KBM-7 (cell line): ENCODE data around the gene CAMLG.

Experiments used
- DNase-seq: peaks from one replicate; pipeline ENCODE4 v3.0.0-alpha.2; 2015
- in situ Hi-C: fragments of 300-500 bp; cut with MboI; formaldehyde crosslinking; loops from 2 replicates; pipeline ENCODE4 v1.14.3; 2020; ENCODE audit warnings: low sequenced_read_pairs, low pct_unique_long_range_greater_than_20kb, mixed read lengths

CAMLG gene

GRCh38 chr5:134772461-134773125, 34.2 kb downstream of the CAMLG start:
- DNase-seq = no peak
- in situ Hi-C loops = no loop called here

DNA sequence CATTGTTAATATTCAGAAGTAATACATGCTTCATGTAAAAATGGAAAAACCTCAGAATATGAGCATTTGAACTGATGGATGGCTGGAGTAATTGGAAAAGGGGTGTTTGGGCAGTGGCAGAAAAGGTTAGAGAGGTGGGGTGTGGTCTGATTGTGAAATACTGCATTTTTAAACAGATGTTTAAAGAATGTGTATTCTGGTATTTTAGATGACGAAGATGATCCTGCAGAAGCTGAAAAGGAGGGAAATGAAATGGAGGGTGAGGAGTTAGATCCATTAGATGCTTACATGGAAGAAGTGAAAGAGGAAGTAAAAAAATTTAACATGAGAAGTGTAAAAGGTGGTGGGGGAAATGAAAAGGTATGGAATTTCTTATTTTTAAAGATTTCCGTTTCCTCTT, 39.0 kb downstream of the CAMLG start:
- in situ Hi-C loops = no loop called here
- DNase-seq = peak; percentile 27

DNA sequence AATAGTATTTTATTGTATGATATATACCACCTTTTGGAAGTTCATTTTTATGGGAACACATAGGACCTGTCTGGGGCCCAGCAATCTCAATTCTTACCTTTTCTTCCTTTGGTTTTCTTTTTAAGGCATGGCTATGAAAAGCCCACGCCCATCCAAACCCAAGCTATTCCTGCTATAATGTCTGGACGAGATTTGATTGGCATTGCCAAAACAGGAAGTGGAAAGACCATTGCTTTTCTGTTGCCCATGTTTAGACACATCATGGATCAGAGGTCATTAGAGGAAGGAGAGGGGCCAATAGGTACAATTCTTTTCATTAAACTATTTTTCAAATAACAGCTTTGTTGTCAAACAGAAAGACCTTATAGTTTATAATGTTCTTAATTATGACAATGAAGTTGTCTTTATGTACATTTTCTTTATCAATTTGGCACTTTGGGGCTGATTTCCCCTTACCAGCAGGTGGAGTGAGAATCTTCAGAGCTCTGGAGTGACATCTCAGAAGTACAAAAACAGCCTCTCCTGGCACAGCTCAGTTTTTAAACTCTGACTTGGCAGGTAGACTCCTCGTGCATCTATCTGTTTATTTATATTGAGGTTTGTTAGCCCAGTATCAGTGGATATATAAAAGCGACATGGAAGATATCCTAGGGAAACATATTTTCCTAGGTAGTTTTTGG, 46.0 kb downstream of the CAMLG start:
- DNase-seq = peak; percentile 24
- in situ Hi-C loops = no loop called here

- in situ Hi-C loops = no loop called here
- no peak for DNase-seq
Measured at GRCh38 chr5:134784946-134785620, 46.7 kb downstream of the CAMLG start.

- no peak for DNase-seq
- in situ Hi-C loops = no loop called here
Measured at GRCh38 chr5:134787692-134788091, 49.3 kb downstream of the CAMLG start.

- in situ Hi-C loops = no loop called here
- DNase-seq = no peak
Measured at GRCh38 chr5:134791580-134791979, 53.2 kb downstream of the CAMLG start.

GRCh38 chr5:134792286-134792685, 53.9 kb downstream of the CAMLG start:
- in situ Hi-C loops = no loop called here
- DNase-seq = no peak

DNA sequence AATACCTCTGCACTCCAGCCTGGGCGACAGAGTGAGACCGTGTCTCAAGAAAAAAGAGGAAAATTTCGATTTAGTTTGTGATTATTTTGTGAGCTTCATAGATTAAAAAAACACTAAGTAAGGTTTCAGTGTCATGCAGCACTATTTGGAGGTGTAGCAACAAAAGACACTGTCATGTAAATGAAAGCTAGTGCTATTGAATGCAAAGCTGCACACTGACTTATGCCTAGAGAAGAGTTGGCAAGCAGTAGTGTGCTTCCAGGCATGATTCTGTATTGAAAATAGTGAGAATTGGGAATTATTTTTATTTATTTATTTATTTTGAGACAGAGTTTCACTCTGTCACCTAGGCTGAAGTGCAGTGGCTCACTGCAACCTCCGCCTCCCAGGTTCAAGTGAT, 54.8 kb downstream of the CAMLG start:
- DNase-seq = no peak
- in situ Hi-C loops = no loop called here

DNA sequence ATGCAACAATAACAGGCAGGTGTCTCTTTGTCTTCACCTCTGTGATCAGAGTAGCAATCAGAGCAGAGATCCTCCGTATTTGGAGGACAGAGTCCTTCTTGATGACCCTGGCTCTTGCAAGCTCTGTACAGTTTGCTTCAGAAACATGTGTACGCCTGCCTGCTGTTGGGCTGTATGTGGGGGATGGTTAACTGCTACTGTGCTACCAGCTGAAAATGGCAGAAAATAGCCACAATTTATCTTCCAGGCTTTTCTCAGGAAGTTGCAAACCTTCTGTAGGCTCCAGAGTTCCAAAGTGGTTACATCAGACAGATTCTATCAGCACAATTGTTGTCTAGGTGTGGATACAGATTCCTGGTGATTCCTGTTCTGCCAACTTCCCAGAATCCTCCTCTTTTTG, 55.7 kb downstream of the CAMLG start:
- no peak for DNase-seq

DNA sequence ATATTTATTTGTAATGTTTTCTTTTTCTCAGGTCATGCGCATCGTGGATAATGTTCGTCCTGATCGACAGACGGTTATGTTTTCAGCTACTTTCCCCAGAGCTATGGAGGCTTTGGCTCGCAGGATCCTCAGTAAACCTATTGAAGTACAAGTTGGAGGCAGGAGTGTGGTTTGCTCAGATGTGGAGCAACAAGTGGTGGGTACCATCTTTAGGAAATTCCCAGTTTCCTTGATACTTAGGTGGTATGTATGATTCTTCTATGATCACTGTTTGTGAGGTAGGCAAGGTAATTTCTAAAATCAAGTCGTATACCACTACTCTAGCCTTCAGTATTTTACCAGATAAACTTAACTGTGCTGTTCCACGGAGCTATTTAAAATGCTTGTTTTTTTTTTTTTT, 56.5 kb downstream of the CAMLG start:
- in situ Hi-C loops = no loop called here
- DNase-seq = no peak

More for the DNA sequence above, 55.7 kb downstream of the CAMLG start:
- in situ Hi-C loops = no loop called here

- no peak for DNase-seq
- in situ Hi-C loops = no loop called here
Measured at GRCh38 chr5:134798468-134798867, 60.1 kb downstream of the CAMLG start.
